HepG2 (cell line): ENCODE measurements around the gene GNPAT. TPM values are rescaled to one million over a fixed set of nuclear protein-coding genes. Genes with fewer than 3 reads are reported as not detected.

Experiments
- CC2D1A ChIP-seq: sonication (generic); formaldehyde crosslinking; IDR thresholded peaks from 2 replicates; pipeline ENCODE4 v1.8.1; 2023; ENCODE audit warnings: mild to moderate bottlenecking, missing genetic modification reagents
- HMGA1 ChIP-seq: sonication (generic); formaldehyde crosslinking; conservative IDR thresholded peaks from 2 replicates; pipeline ENCODE4 v1.4.0; 2020; ENCODE audit warnings: missing genetic modification reagents
- MXI1 ChIP-seq: IDR thresholded peaks from 3 replicates; pipeline ENCODE4 v1.6.1; 2012; ENCODE audit warnings: low read depth, low read length, inconsistent platforms, borderline replicate concordance
- PHF5A ChIP-seq: IDR thresholded peaks from one replicate; pipeline ENCODE4 v1.6.1; 2018; ENCODE audit warnings: low read depth, missing genetic modification reagents; ENCODE audit not compliant: unreplicated experiment
- REXO4 ChIP-seq: sonication (generic); formaldehyde crosslinking; IDR thresholded peaks from 2 replicates; pipeline ENCODE4 v1.8.0; 2022; ENCODE audit warnings: missing genetic modification reagents, mild to moderate bottlenecking, borderline replicate concordance
- SRSF4 ChIP-seq: fragments of 200-400 bp; formaldehyde crosslinking; IDR thresholded peaks from one replicate; pipeline ENCODE4 v1.6.1; 2018; ENCODE audit warnings: mild to moderate bottlenecking, low read depth, low read length, moderate library complexity; ENCODE audit not compliant: poor library complexity, severe bottlenecking
- ZNF274 ChIP-seq: sonication (generic); formaldehyde crosslinking; IDR thresholded peaks from 2 replicates; pipeline ENCODE4 v1.5.1; 2020; ENCODE audit warnings: mild to moderate bottlenecking, missing genetic modification reagents
- ZNF431 ChIP-seq: sonication (generic); formaldehyde crosslinking; IDR thresholded peaks from 2 replicates; pipeline ENCODE4 v1.9.0; 2022; ENCODE audit warnings: missing genetic modification reagents, low read depth, mild to moderate bottlenecking, borderline replicate concordance
- ZNF441 ChIP-seq: sonication (generic); formaldehyde crosslinking; IDR thresholded peaks from 2 replicates; pipeline ENCODE4 v1.7.0; 2021; ENCODE audit warnings: missing genetic modification reagents, borderline replicate concordance
- ZNF775 ChIP-seq: sonication (generic); formaldehyde crosslinking; IDR thresholded peaks from 2 replicates; pipeline ENCODE4 v1.4.0; 2020; ENCODE audit warnings: missing genetic modification reagents, mild to moderate bottlenecking, moderate library complexity, borderline replicate concordance
- ZNF841 ChIP-seq: sonication (generic); formaldehyde crosslinking; IDR thresholded peaks from 2 replicates; pipeline ENCODE4 v1.8.1; 2023; ENCODE audit warnings: missing genetic modification reagents, borderline replicate concordance
- polyA plus RNA-seq, 8 experiments: library from polyadenylated mRNA; depleted of rRNA in 3 of 8; stranded (reverse) in 7 of 8; unstranded in 1 of 8; fragments of >200 nt; fragmentation: Illumina TruSeq in 4 of 8; extraction: Trizol in 4 of 8; gene quantifications; 2 replicates each; pipeline versions ENCODE4 v1.2.1 to v1.2.3, GENCODE V29; 2011 to 2016; ENCODE audit warnings: low read depth in 4 of 8, missing spikeins in 1 of 8, mixed read lengths in 1 of 8; ENCODE audit not compliant: insufficient read depth in 1 of 8
- total RNA-seq, 5 experiments: library from RNA; depleted of rRNA; stranded (reverse); fragments of >200 nt; fragmentation: Illumina TruSeq; extraction: Trizol; gene quantifications; 2 replicates each; pipeline ENCODE4 v1.2.3, GENCODE V29; 2016; ENCODE audit warnings: low read depth in 1 of 5
- TF ChIP-seq, protein P1 (sequence below), 2 experiments: sonication (generic) in 1 of 2; formaldehyde crosslinking in 1 of 2; IDR thresholded peaks; 2 replicates each; pipeline versions ENCODE4 v1.4.0 to v1.6.1; 2018 to 2020; ENCODE audit warnings: missing genetic modification reagents in 2 of 2, borderline replicate concordance in 1 of 2, low read depth in 1 of 2, mild to moderate bottlenecking in 1 of 2, missing biosample characterization in 1 of 2
- TF ChIP-seq, protein P2 (sequence below): sonication (generic); formaldehyde crosslinking; IDR thresholded peaks from 2 replicates; pipeline ENCODE4 v1.4.0; 2020; ENCODE audit warnings: low read depth, mild to moderate bottlenecking, missing genetic modification reagents
- TF ChIP-seq, protein P3 (sequence below): sonication (generic); formaldehyde crosslinking; IDR thresholded peaks from 2 replicates; pipeline ENCODE4 v1.5.0; 2020; ENCODE audit warnings: mild to moderate bottlenecking, missing genetic modification reagents
- TF ChIP-seq, protein P4 (sequence below): IDR thresholded peaks from 2 replicates; pipeline ENCODE4 v1.6.1; 2016; ENCODE audit warnings: missing genetic modification reagents, missing compliant biosample characterization
- TF ChIP-seq, protein P5 (sequence below): sonication (generic); IDR thresholded peaks from 2 replicates; pipeline ENCODE4 v1.6.1; 2016; ENCODE audit warnings: low read depth, borderline replicate concordance
- TF ChIP-seq, protein P6 (sequence below): sonication (generic); formaldehyde crosslinking; IDR thresholded peaks from 2 replicates; pipeline ENCODE4 v1.4.0; 2020; ENCODE audit warnings: missing genetic modification reagents

GNPAT gene
- total and polyA plus RNA-seq, 2 of the 13 experiments (the other 11 are each of a cell fraction or from before 2014, with no cell fraction given) = 58.3 to 114 TPM

DNA sequence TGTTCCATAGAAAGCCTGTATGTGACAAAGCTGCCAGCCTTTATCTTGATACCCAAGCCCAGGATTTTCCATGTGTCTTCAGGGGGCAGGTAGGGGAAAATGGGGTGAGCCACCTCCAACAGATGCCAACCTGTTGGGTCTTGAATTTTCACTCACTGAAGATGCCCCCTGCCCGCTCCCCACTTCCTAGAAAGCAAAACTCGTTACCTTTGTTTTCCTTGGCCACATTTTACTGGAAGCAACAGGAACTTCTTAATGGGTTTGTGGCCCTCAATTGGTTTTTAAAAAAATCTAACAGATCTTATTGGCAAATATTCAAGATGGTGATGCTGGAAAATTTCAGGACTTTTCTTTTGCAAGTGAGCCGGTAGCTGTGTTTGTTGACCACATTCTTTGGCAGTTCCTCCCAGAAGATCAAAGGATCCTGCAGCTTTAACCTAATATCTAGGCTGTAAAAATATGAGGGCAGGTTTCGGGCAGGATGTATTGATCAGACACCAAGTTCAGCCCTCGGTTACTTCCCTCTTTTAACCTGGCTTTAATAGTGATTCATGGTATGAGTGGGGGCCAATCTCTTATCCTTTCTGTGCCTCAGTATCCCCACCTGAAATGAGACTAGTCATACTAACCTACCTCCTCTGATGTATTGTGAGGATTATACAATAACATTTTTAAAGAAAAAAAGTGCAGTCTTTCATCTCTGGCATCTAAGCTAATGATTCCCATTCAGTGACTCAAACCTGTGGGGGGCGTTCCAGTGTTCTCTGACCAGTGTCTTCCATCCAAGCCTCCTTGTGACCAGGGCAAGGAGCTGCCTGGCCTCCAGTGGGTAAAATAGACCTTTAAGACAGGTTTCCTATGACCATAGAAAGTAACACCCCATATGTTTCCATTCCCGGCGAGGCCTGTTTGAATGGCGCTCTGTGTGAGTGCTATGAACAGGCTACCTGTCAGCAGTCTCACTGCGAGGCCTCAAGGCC, 21.3 kb upstream of the GNPAT start (continued):
- TF ChIP-seq, protein P1, sequence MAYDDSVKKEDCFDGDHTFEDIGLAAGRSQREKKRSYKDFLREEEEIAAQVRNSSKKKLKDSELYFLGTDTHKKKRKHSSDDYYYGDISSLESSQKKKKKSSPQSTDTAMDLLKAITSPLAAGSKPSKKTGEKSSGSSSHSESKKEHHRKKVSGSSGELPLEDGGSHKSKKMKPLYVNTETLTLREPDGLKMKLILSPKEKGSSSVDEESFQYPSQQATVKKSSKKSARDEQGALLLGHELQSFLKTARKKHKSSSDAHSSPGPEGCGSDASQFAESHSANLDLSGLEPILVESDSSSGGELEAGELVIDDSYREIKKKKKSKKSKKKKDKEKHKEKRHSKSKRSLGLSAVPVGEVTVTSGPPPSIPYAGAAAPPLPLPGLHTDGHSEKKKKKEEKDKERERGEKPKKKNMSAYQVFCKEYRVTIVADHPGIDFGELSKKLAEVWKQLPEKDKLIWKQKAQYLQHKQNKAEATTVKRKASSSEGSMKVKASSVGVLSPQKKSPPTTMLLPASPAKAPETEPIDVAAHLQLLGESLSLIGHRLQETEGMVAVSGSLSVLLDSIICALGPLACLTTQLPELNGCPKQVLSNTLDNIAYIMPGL (CRISPR knock-in tag; IDR thresholded peaks at IDR 0.05; ENCODE audit: borderline replicate concordance in 1 of 2, low read depth in 1 of 2) = no peak
- TF ChIP-seq ZNF441 (CRISPR knock-in tag) (no peak), ZNF841 (CRISPR knock-in tag) (no peak), SRSF4 (no peak), REXO4 (CRISPR knock-in tag) (no peak), MXI1 (no peak), ZNF775 (CRISPR knock-in tag) (no peak), PHF5A (CRISPR knock-in tag) (no peak), HMGA1 (CRISPR knock-in tag) (no peak), ZNF431 (CRISPR knock-in tag) (no peak), CC2D1A (no peak), ZNF274 (CRISPR knock-in tag) (no peak)
- TF ChIP-seq, protein P2, sequence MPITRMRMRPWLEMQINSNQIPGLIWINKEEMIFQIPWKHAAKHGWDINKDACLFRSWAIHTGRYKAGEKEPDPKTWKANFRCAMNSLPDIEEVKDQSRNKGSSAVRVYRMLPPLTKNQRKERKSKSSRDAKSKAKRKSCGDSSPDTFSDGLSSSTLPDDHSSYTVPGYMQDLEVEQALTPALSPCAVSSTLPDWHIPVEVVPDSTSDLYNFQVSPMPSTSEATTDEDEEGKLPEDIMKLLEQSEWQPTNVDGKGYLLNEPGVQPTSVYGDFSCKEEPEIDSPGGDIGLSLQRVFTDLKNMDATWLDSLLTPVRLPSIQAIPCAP = no peak
- TF ChIP-seq, protein P3, sequence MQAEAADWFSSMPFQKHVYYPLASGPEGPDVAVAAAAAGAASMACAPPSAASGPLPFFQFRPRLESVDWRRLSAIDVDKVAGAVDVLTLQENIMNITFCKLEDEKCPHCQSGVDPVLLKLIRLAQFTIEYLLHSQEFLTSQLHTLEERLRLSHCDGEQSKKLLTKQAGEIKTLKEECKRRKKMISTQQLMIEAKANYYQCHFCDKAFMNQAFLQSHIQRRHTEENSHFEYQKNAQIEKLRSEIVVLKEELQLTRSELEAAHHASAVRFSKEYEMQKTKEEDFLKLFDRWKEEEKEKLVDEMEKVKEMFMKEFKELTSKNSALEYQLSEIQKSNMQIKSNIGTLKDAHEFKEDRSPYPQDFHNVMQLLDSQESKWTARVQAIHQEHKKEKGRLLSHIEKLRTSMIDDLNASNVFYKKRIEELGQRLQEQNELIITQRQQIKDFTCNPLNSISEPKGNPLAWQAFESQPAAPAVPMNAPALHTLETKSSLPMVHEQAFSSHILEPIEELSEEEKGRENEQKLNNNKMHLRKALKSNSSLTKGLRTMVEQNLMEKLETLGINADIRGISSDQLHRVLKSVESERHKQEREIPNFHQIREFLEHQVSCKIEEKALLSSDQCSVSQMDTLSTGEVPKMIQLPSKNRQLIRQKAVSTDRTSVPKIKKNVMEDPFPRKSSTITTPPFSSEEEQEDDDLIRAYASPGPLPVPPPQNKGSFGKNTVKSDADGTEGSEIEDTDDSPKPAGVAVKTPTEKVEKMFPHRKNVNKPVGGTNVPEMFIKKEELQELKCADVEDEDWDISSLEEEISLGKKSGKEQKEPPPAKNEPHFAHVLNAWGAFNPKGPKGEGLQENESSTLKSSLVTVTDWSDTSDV (CRISPR knock-in tag) = no peak
- TF ChIP-seq, protein P4, sequence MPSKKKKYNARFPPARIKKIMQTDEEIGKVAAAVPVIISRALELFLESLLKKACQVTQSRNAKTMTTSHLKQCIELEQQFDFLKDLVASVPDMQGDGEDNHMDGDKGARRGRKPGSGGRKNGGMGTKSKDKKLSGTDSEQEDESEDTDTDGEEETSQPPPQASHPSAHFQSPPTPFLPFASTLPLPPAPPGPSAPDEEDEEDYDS (CRISPR knock-in tag) = no peak
- TF ChIP-seq, protein P5, sequence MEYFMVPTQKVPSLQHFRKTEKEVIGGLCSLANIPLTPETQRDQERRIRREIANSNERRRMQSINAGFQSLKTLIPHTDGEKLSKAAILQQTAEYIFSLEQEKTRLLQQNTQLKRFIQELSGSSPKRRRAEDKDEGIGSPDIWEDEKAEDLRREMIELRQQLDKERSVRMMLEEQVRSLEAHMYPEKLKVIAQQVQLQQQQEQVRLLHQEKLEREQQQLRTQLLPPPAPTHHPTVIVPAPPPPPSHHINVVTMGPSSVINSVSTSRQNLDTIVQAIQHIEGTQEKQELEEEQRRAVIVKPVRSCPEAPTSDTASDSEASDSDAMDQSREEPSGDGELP = no peak
- TF ChIP-seq, protein P6, sequence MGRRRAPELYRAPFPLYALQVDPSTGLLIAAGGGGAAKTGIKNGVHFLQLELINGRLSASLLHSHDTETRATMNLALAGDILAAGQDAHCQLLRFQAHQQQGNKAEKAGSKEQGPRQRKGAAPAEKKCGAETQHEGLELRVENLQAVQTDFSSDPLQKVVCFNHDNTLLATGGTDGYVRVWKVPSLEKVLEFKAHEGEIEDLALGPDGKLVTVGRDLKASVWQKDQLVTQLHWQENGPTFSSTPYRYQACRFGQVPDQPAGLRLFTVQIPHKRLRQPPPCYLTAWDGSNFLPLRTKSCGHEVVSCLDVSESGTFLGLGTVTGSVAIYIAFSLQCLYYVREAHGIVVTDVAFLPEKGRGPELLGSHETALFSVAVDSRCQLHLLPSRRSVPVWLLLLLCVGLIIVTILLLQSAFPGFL (CRISPR knock-in tag) = no peak
